Measurements from ENCODE around the gene SPRY4. TPM values are rescaled to one million over a fixed set of nuclear protein-coding genes. Genes with fewer than 3 reads are reported as not detected.

Gene SPRY4
- total and polyA plus RNA-seq, 2 of the 13 experiments (the other 11 are each of a cell fraction or from before 2014, with no cell fraction given): 8.9 to 17.8 TPM

GRCh38 chr5:142313682-142314081 is 11.1 kb downstream of the SPRY4 start:
- ATAC-seq (no peak), DNase-seq (ENCODE audit: low spot score) (no peak), FAIRE-seq (no peak)
- Histone ChIP-seq H2AFZ (ENCODE audit: low read length) (no peak overlapping the region), H3K27ac (ENCODE audit: extremely low read length, insufficient read depth, low read length) (no peak overlapping the region), H3K9me3 (ENCODE audit: low read length) (no peaks in the 10 kb centered on the region), H3K4me2 (ENCODE audit: low read depth, low read length) (no peak overlapping the region), H3K36me3 (replicated peaks in 1 of 2; ENCODE audit: control insufficient read depth in 1 of 2, insufficient read depth in 2 of 2, low read length in 2 of 2) (peaks cover 42 to 73% of the 10 kb centered on the region in 2 experiments), H3K4me3 (replicated peaks in 1 of 3; ENCODE audit: insufficient read depth in 1 of 3, low read depth in 2 of 3, low read length in 3 of 3) (no peak overlapping the region), H3K4me1 (ENCODE audit: insufficient read depth, low read length) (peaks cover 66% of the 10 kb centered on the region), H3K9ac (ENCODE audit: insufficient read depth, low read depth, low read length) (no peak overlapping the region), H4K20me1 (ENCODE audit: insufficient read depth, low read length) (peaks cover 76% of the 10 kb centered on the region), H3K79me2 (ENCODE audit: insufficient read depth, low read length) (peaks cover 86% of the 10 kb centered on the region), H3K27me3 (ENCODE audit: control insufficient read depth in 1 of 2, insufficient read depth in 2 of 2, low read length in 2 of 2) (no peaks in the 10 kb centered on the region; a peak in 1 of 5 replicates)
- no peak for TF ChIP-seq ZNF713 (CRISPR knock-in tag; IDR thresholded peaks at IDR 0.05)
- no peak for TF ChIP-seq AKAP8 (CRISPR knock-in tag; IDR thresholded peaks at IDR 0.05)
- TF ChIP-seq NFYC (CRISPR knock-in tag; IDR thresholded peaks at IDR 0.05): no peak
- TF ChIP-seq ZBTB8A (CRISPR knock-in tag; IDR thresholded peaks at IDR 0.05; ENCODE audit: borderline replicate concordance, low read depth): no peak
- no peak for TF ChIP-seq SP5 (CRISPR knock-in tag; IDR thresholded peaks at IDR 0.05; ENCODE audit: borderline replicate concordance, low read depth)
- TF ChIP-seq DRAP1 (CRISPR knock-in tag; IDR thresholded peaks at IDR 0.05): no peak
- no peak for TF ChIP-seq RFX3 (CRISPR knock-in tag; IDR thresholded peaks at IDR 0.05)
- TF ChIP-seq TFDP1 (CRISPR knock-in tag; IDR thresholded peaks at IDR 0.05; ENCODE audit: borderline replicate concordance): no peak
- TF ChIP-seq NFYB (CRISPR knock-in tag; IDR thresholded peaks at IDR 0.05): no peak
- TF ChIP-seq ZNF451 (CRISPR knock-in tag; IDR thresholded peaks at IDR 0.05): no peak
- TF ChIP-seq, protein P1, sequence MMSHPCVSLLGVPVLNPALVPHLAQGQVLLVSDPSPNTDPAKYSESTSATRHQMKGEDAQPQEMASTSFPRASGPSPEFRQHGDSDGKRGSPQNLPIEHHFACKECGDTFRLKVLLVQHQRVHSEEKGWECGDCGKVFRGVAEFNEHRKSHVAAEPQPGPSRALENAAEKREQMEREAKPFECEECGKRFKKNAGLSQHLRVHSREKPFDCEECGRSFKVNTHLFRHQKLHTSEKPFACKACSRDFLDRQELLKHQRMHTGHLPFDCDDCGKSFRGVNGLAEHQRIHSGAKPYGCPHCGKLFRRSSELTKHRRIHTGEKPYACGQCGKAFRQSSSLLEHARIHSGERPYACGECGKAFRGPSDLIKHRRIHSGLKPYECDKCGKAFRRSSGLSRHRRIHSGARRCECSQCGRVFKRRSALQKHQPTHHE (CRISPR knock-in tag; IDR thresholded peaks at IDR 0.05; ENCODE audit: borderline replicate concordance): no peak
- no peak for TF ChIP-seq TMF1 (CRISPR knock-in tag; IDR thresholded peaks at IDR 0.05; ENCODE audit: low read depth)
- ChIA-PET POLR2A (no interaction called here), CTCF (ENCODE audit: low intra/inter-chr PET ratio, low total read pairs) (no interaction called here)
- no TSS peak for BruUV-seq (replicated peaks)
- in situ Hi-C loops (cut with HindIII; ENCODE audit: extremely low pct_ligation_motif_present, low pct_unique_long_range_greater_than_20kb): loop anchor here (25.0 kb wide), 1 partner anchor 151 kb away; no protein-coding TSS in a partner anchor
- WGBS (ENCODE audit: low lambda C conversion rate): 95% methylated on average over 4 of the region's 4 CpGs
- intact Hi-C loops (cut with micrococcal nuclease; ENCODE audit: unreplicated experiment): no loop called here

Data from HepG2 (cell line).